CD8-positive, alpha-beta memory T cell (primary cell): ENCODE data around the gene SHOX. TPM values are rescaled to one million over a fixed set of nuclear protein-coding genes. Genes with fewer than 3 reads are reported as not detected.

Experiments used
- CTCF ChIA-PET: fragments of 350-600 bp; sonication (Branson Sonifier 250); formaldehyde crosslinking; loops from one replicate; lab custom pipeline; 2021; ENCODE audit warnings: antibody characterized with exemption; lab: Charles Lee
- POLR2A ChIA-PET: fragments of 350-600 bp; sonication (Branson Sonifier 250); formaldehyde crosslinking; loops from one replicate; lab custom pipeline; 2021; ENCODE audit warnings: antibody characterized with exemption; lab: Charles Lee
- DNase-seq, 5 donors: peaks; one replicate each; pipeline versions ENCODE4 v3.0.0 to v3.0.0-alpha.2; 2020 to 2022; ENCODE audit warnings: mixed read lengths in 1 of 5
- H3K27ac ChIP-seq: one replicate; pipeline ENCODE4 v1.7.0; 2013; ENCODE audit warnings: low read depth, mild to moderate bottlenecking, low read length, moderate library complexity
- H3K27me3 ChIP-seq: 2 replicates; pipeline ENCODE4 v1.7.0; 2013; ENCODE audit warnings: low read length, mild to moderate bottlenecking; ENCODE audit not compliant: insufficient read depth, poor library complexity, severe bottlenecking
- H3K36me3 ChIP-seq: 2 replicates; pipeline ENCODE4 v1.7.0; 2013; ENCODE audit warnings: mild to moderate bottlenecking, low read length, moderate library complexity; ENCODE audit not compliant: insufficient read depth
- H3K4me1 ChIP-seq: 2 replicates; pipeline ENCODE4 v1.7.0; 2013; ENCODE audit warnings: mild to moderate bottlenecking, low read length, moderate library complexity; ENCODE audit not compliant: insufficient read depth
- H3K4me3 ChIP-seq: 2 replicates; pipeline ENCODE4 v1.7.0; 2013; ENCODE audit warnings: mild to moderate bottlenecking, low read length
- H3K9me3 ChIP-seq: 2 replicates; pipeline ENCODE4 v1.7.0; 2013; ENCODE audit warnings: mild to moderate bottlenecking, low read length
- H3K27ac Mint-ChIP-seq, 8 donors: one replicate each; pipeline ENCODE4 v1.8.0; 2020 to 2021; ENCODE audit warnings: mixed read lengths in 8 of 8, mild to moderate bottlenecking in 6 of 8, inconsistent platforms in 3 of 8, moderate library complexity in 3 of 8
- H3K27me3 Mint-ChIP-seq, 2 donors: one replicate each; pipeline ENCODE4 v1.8.0; 2020 to 2021; ENCODE audit warnings: mixed read lengths in 2 of 2, mild to moderate bottlenecking in 1 of 2, moderate library complexity in 1 of 2
- H3K36me3 Mint-ChIP-seq, 3 donors: one replicate each; pipeline ENCODE4 v1.8.0; 2020 to 2021; ENCODE audit warnings: mixed read lengths in 3 of 3, inconsistent platforms in 1 of 3, mild to moderate bottlenecking in 1 of 3
- H3K4me1 Mint-ChIP-seq, 3 donors: one replicate each; pipeline ENCODE4 v1.8.0; 2020 to 2021; ENCODE audit warnings: mixed read lengths in 3 of 3, inconsistent platforms in 1 of 3, mild to moderate bottlenecking in 1 of 3
- H3K4me3 Mint-ChIP-seq, 7 donors: one replicate each; pipeline ENCODE4 v1.8.0; 2020 to 2021; ENCODE audit warnings: mixed read lengths in 7 of 7, mild to moderate bottlenecking in 6 of 7, moderate library complexity in 4 of 7, inconsistent platforms in 2 of 7
- H3K9me3 Mint-ChIP-seq, 5 donors: one replicate each; pipeline ENCODE4 v1.8.0; 2020 to 2022; ENCODE audit warnings: mixed read lengths in 5 of 5, mild to moderate bottlenecking in 3 of 5, moderate library complexity in 2 of 5, inconsistent platforms in 1 of 5
- polyA plus RNA-seq: library from polyadenylated mRNA; unstranded; fragments of 300-500 nt; fragmentation: Illumina TruSeq; gene quantifications from one replicate; pipeline ENCODE4 v1.2.3, GENCODE V29; 2021
- total RNA-seq, 2 experiments: library from RNA; stranded (reverse); gene quantifications; one replicate each; pipeline ENCODE4 v1.2.3, GENCODE V29; 2021

Gene SHOX
- total and polyA plus RNA-seq, 3 experiments from 2014 or later = not detected

- Mint-ChIP-seq H3K27ac (no peak overlapping the region), H3K4me1 (peaks cover 0 to 4% (median 0%) of the 10 kb centered on the region in 3 donors), H3K4me3 (no peak overlapping the region), H3K9me3 (peaks cover 0 to 3% (median 0%) of the 10 kb centered on the region in 5 donors), H3K27me3 (peaks cover 11 to 20% of the 10 kb centered on the region in 2 donors), H3K36me3 (no peaks in the 10 kb centered on the region)
- H3K4me1 ChIP-seq = no peaks in the 10 kb centered on the region
- no peaks in the 10 kb centered on the region for H3K9me3 ChIP-seq
- H3K27ac ChIP-seq = no peak overlapping the region
- no peaks in the 10 kb centered on the region for H3K36me3 ChIP-seq
- POLR2A ChIA-PET = no interaction called here
- CTCF ChIA-PET = no interaction called here
- no peak for DNase-seq
- no peaks in the 10 kb centered on the region for H3K27me3 ChIP-seq
- H3K4me3 ChIP-seq = no peak overlapping the region
Observed at GRCh38 chrX:643241-643595, 12.6 kb downstream of the SHOX start.

GRCh38 chrX:643911-644303 lies 13.3 kb downstream of the SHOX start:
- Histone ChIP-seq H3K4me1 (no peaks in the 10 kb centered on the region), H3K4me3 (no peak overlapping the region), H3K9me3 (no peaks in the 10 kb centered on the region), H3K36me3 (no peaks in the 10 kb centered on the region), H3K27ac (no peak overlapping the region), H3K27me3 (no peaks in the 10 kb centered on the region)
- ChIA-PET CTCF (no interaction called here), POLR2A (no interaction called here)
- Mint-ChIP-seq H3K27ac (no peak overlapping the region), H3K4me3 (no peak overlapping the region), H3K9me3 (peaks cover 0 to 3% (median 1%) of the 10 kb centered on the region in 5 donors), H3K36me3 (no peaks in the 10 kb centered on the region), H3K4me1 (peaks cover 0 to 4% (median 0%) of the 10 kb centered on the region in 3 donors), H3K27me3 (peaks cover 9 to 13% of the 10 kb centered on the region in 2 donors)
- DNase-seq = no peak

- Mint-ChIP-seq H3K36me3 (no peaks in the 10 kb centered on the region), H3K27ac (no peak overlapping the region), H3K4me3 (no peak overlapping the region), H3K4me1 (peaks cover 0 to 4% (median 0%) of the 10 kb centered on the region in 3 donors), H3K27me3 (peaks cover 6 to 9% of the 10 kb centered on the region in 2 donors), H3K9me3 (peaks cover 0 to 4% (median 1%) of the 10 kb centered on the region in 5 donors)
- Histone ChIP-seq H3K4me3 (no peak overlapping the region), H3K27ac (no peak overlapping the region), H3K9me3 (no peaks in the 10 kb centered on the region), H3K36me3 (no peaks in the 10 kb centered on the region), H3K27me3 (no peaks in the 10 kb centered on the region), H3K4me1 (no peaks in the 10 kb centered on the region)
- no peak for DNase-seq
- ChIA-PET CTCF (no interaction called here), POLR2A (no interaction called here)
Observed at GRCh38 chrX:644304-645281, 14.0 kb downstream of the SHOX start.

- ChIA-PET CTCF (no interaction called here), POLR2A (no interaction called here)
- no peak overlapping the region for H3K4me3 ChIP-seq
- H3K4me1 ChIP-seq = no peaks in the 10 kb centered on the region
- H3K27ac ChIP-seq = no peak overlapping the region
- no peaks in the 10 kb centered on the region for H3K27me3 ChIP-seq
- peaks cover under 1 to 7% of the 10 kb centered on the region in 2 donors for H3K27me3 Mint-ChIP-seq
- peaks cover 0 to 4% (median 1%) of the 10 kb centered on the region in 5 donors for H3K9me3 Mint-ChIP-seq
- H3K27ac Mint-ChIP-seq = no peak overlapping the region
- H3K4me3 Mint-ChIP-seq = no peak overlapping the region
- H3K9me3 ChIP-seq = no peaks in the 10 kb centered on the region
- DNase-seq = no peak
- H3K36me3 Mint-ChIP-seq = no peaks in the 10 kb centered on the region
- H3K36me3 ChIP-seq = no peaks in the 10 kb centered on the region
- peaks cover 0 to 4% (median 0%) of the 10 kb centered on the region in 3 donors for H3K4me1 Mint-ChIP-seq
Observed at GRCh38 chrX:646228-646495, 15.6 kb downstream of the SHOX start.

- peaks cover 0 to 5% of the 10 kb centered on the region in 2 donors for H3K27me3 Mint-ChIP-seq
- CTCF ChIA-PET = no interaction called here
- H3K4me3 Mint-ChIP-seq = no peak overlapping the region
- no peaks in the 10 kb centered on the region for H3K27me3 ChIP-seq
- H3K27ac ChIP-seq = no peak overlapping the region
- H3K4me3 ChIP-seq = no peak overlapping the region
- no peaks in the 10 kb centered on the region for H3K4me1 ChIP-seq
- H3K36me3 Mint-ChIP-seq = no peaks in the 10 kb centered on the region
- peaks cover 0 to 4% (median 0%) of the 10 kb centered on the region in 3 donors for H3K4me1 Mint-ChIP-seq
- no peaks in the 10 kb centered on the region for H3K9me3 ChIP-seq
- peaks cover 0 to 4% (median 1%) of the 10 kb centered on the region in 5 donors for H3K9me3 Mint-ChIP-seq
- H3K36me3 ChIP-seq = no peaks in the 10 kb centered on the region
- H3K27ac Mint-ChIP-seq = no peak overlapping the region
- DNase-seq = no peak
- POLR2A ChIA-PET = no interaction called here
Observed at GRCh38 chrX:646796-647195, 16.2 kb downstream of the SHOX start.

- H3K27ac Mint-ChIP-seq = no peak overlapping the region
- H3K4me1 ChIP-seq = no peaks in the 10 kb centered on the region
- no peak overlapping the region for H3K4me3 Mint-ChIP-seq
- peaks cover 0 to 4% (median 1%) of the 10 kb centered on the region in 5 donors for H3K9me3 Mint-ChIP-seq
- H3K27me3 ChIP-seq = no peaks in the 10 kb centered on the region
- peaks cover 0 to 4% (median 0%) of the 10 kb centered on the region in 3 donors for H3K4me1 Mint-ChIP-seq
- H3K9me3 ChIP-seq = no peaks in the 10 kb centered on the region
- ChIA-PET POLR2A (no interaction called here), CTCF (no interaction called here)
- no peaks in the 10 kb centered on the region for H3K36me3 Mint-ChIP-seq
- DNase-seq = no peak
- H3K27ac ChIP-seq = no peak overlapping the region
- no peaks in the 10 kb centered on the region for H3K36me3 ChIP-seq
- H3K27me3 Mint-ChIP-seq = peaks cover 0 to 5% of the 10 kb centered on the region in 2 donors
- no peak overlapping the region for H3K4me3 ChIP-seq
Observed at GRCh38 chrX:649166-649565, 18.6 kb downstream of the SHOX start.

GRCh38 chrX:650324-650723 lies 19.7 kb downstream of the SHOX start:
- no peaks in the 10 kb centered on the region for H3K4me1 Mint-ChIP-seq
- DNase-seq = no peak
- no peak overlapping the region for H3K27ac ChIP-seq
- no peak overlapping the region for H3K4me3 Mint-ChIP-seq
- POLR2A ChIA-PET = no interaction called here
- H3K27me3 ChIP-seq = no peaks in the 10 kb centered on the region
- H3K9me3 Mint-ChIP-seq = peaks cover 0 to 3% (median 1%) of the 10 kb centered on the region in 5 donors
- H3K36me3 ChIP-seq = no peaks in the 10 kb centered on the region
- H3K27ac Mint-ChIP-seq = no peak overlapping the region
- no peaks in the 10 kb centered on the region for H3K36me3 Mint-ChIP-seq
- H3K9me3 ChIP-seq = no peaks in the 10 kb centered on the region
- CTCF ChIA-PET = no interaction called here
- H3K4me1 ChIP-seq = no peaks in the 10 kb centered on the region
- no peak overlapping the region for H3K4me3 ChIP-seq
- H3K27me3 Mint-ChIP-seq = peaks cover 0 to 3% of the 10 kb centered on the region in 2 donors

GRCh38 chrX:650811-651210 lies 20.2 kb downstream of the SHOX start:
- CTCF ChIA-PET = no interaction called here
- Mint-ChIP-seq H3K27ac (peak overlapping the region in 1 of 8 donors; percentile 31), H3K4me1 (no peaks in the 10 kb centered on the region), H3K36me3 (no peaks in the 10 kb centered on the region), H3K9me3 (peaks cover 0 to 3% (median 1%) of the 10 kb centered on the region in 5 donors), H3K4me3 (no peak overlapping the region), H3K27me3 (peaks cover 0 to 3% of the 10 kb centered on the region in 2 donors)
- Histone ChIP-seq H3K36me3 (no peaks in the 10 kb centered on the region), H3K27ac (no peak overlapping the region), H3K27me3 (no peaks in the 10 kb centered on the region), H3K9me3 (no peaks in the 10 kb centered on the region), H3K4me1 (no peaks in the 10 kb centered on the region), H3K4me3 (no peak overlapping the region)
- DNase-seq = no peak
- POLR2A ChIA-PET = no interaction called here
